HepG2 (cell line): ENCODE results near the gene B3GAT3. TPM values are rescaled to one million over a fixed set of nuclear protein-coding genes. Genes with fewer than 3 reads are reported as not detected.

Experiments used
- ARID4A ChIP-seq: sonication (generic); formaldehyde crosslinking; IDR thresholded peaks from 2 replicates; pipeline ENCODE4 v1.5.0; 2020; ENCODE audit warnings: mild to moderate bottlenecking, missing genetic modification reagents, borderline replicate concordance
- CCAR2 ChIP-seq: fragments of 200-400 bp; formaldehyde crosslinking; optimal IDR thresholded peaks from 2 replicates; pipeline ENCODE3; 2018; ENCODE audit warnings: low read depth, mild to moderate bottlenecking, low read length, moderate library complexity
- FOXO1 ChIP-seq: sonication (generic); formaldehyde crosslinking; IDR thresholded peaks from 2 replicates; pipeline ENCODE4 v1.4.0; 2020; ENCODE audit warnings: missing genetic modification reagents
- MLXIP ChIP-seq: sonication (generic); formaldehyde crosslinking; IDR thresholded peaks from 2 replicates; pipeline ENCODE4 v1.9.0; 2021; ENCODE audit warnings: missing genetic modification reagents, borderline replicate concordance
- NR2F1 ChIP-seq, 2 experiments: fragments of 450-650 bp in 1 of 2; formaldehyde crosslinking in 1 of 2; IDR thresholded peaks; 2 replicates each; pipeline versions ENCODE4 v1.5.0 to v1.6.1; 2016 to 2020; ENCODE audit warnings: mild to moderate bottlenecking in 1 of 2, missing compliant biosample characterization in 1 of 2, missing genetic modification reagents in 1 of 2, moderate library complexity in 1 of 2
- ONECUT2 ChIP-seq: sonication (generic); formaldehyde crosslinking; IDR thresholded peaks from 2 replicates; pipeline ENCODE4 v1.4.0; 2020; ENCODE audit warnings: missing genetic modification reagents
- PHF21A ChIP-seq: sonication (generic); formaldehyde crosslinking; IDR thresholded peaks from 2 replicates; pipeline ENCODE4 v1.5.0; 2020; ENCODE audit warnings: mild to moderate bottlenecking, missing genetic modification reagents
- SUZ12 ChIP-seq: fragments of 150-350 bp; IDR thresholded peaks from 2 replicates; pipeline ENCODE4 v1.6.1; 2014; ENCODE audit warnings: low read depth, low read length
- THRA ChIP-seq: sonication (generic); formaldehyde crosslinking; IDR thresholded peaks from 2 replicates; pipeline ENCODE4 v1.4.0; 2020; ENCODE audit warnings: missing genetic modification reagents, borderline replicate concordance
- ZBED4 ChIP-seq: sonication (generic); formaldehyde crosslinking; IDR thresholded peaks from 2 replicates; pipeline ENCODE4 v1.4.0; 2020; ENCODE audit warnings: missing genetic modification reagents, borderline replicate concordance
- ZFP36L1 ChIP-seq: sonication (generic); formaldehyde crosslinking; IDR thresholded peaks from 2 replicates; pipeline ENCODE4 v1.8.0; 2022; ENCODE audit warnings: mild to moderate bottlenecking, missing genetic modification reagents, moderate library complexity
- ZNF160 ChIP-seq: sonication (generic); formaldehyde crosslinking; IDR thresholded peaks from 2 replicates; pipeline ENCODE4 v1.8.0; 2022; ENCODE audit warnings: mild to moderate bottlenecking, inconsistent platforms, missing genetic modification reagents
- ZNF552 ChIP-seq: sonication (generic); formaldehyde crosslinking; IDR thresholded peaks from 2 replicates; pipeline ENCODE4 v1.9.0; 2022; ENCODE audit warnings: missing genetic modification reagents, mild to moderate bottlenecking, borderline replicate concordance
- ZNF773 ChIP-seq: sonication (generic); formaldehyde crosslinking; IDR thresholded peaks from 2 replicates; pipeline ENCODE4 v1.4.0; 2020; ENCODE audit warnings: missing genetic modification reagents, borderline replicate concordance
- ZNF788 ChIP-seq: sonication (generic); formaldehyde crosslinking; IDR thresholded peaks from 2 replicates; pipeline ENCODE4 v1.5.0; 2020; ENCODE audit warnings: mild to moderate bottlenecking, missing genetic modification reagents, borderline replicate concordance
- polyA plus RNA-seq, 8 experiments: library from polyadenylated mRNA; depleted of rRNA in 3 of 8; stranded (reverse) in 7 of 8; unstranded in 1 of 8; fragments of >200 nt; fragmentation: Illumina TruSeq in 4 of 8; extraction: Trizol in 4 of 8; gene quantifications; 2 replicates each; pipeline versions ENCODE4 v1.2.1 to v1.2.3, GENCODE V29; 2011 to 2016; ENCODE audit warnings: low read depth in 4 of 8, missing spikeins in 1 of 8, mixed read lengths in 1 of 8; ENCODE audit not compliant: insufficient read depth in 1 of 8
- total RNA-seq, 5 experiments: library from RNA; depleted of rRNA; stranded (reverse); fragments of >200 nt; fragmentation: Illumina TruSeq; extraction: Trizol; gene quantifications; 2 replicates each; pipeline ENCODE4 v1.2.3, GENCODE V29; 2016; ENCODE audit warnings: low read depth in 1 of 5

The B3GAT3 gene
- total and polyA plus RNA-seq, 2 of the 13 experiments (the other 11 are each of a cell fraction or from before 2014, with no cell fraction given): 21.3 to 26.1 TPM

- TF ChIP-seq ARID4A (CRISPR knock-in tag) (peak; percentile 65; the same call in 1 of the 2 replicates), MLXIP (CRISPR knock-in tag) (no peak), SUZ12 (no peak), ZNF773 (CRISPR knock-in tag) (0 out of 2 replicates have a peak, but pooled peaks have one; percentile 28), ZBED4 (no peak), ZNF788 (no peak), ZNF552 (CRISPR knock-in tag) (no peak), ZFP36L1 (CRISPR knock-in tag) (peak; percentile 26; the same call in 1 of the 2 replicates), ONECUT2 (CRISPR knock-in tag) (no peak), ZNF160 (CRISPR knock-in tag) (no peak; the same call in none of the 2 replicates), PHF21A (CRISPR knock-in tag) (no peak), NR2F1 (CRISPR knock-in tag; IDR thresholded peaks at IDR 0.05) (peak in 1 of 2 experiments; percentile 87; a peak in 3 of 4 replicates), FOXO1 (CRISPR knock-in tag) (peak; percentile 3; the same call in 1 of the 2 replicates), THRA (CRISPR knock-in tag) (no peak), CCAR2 (no peak)
Measured at GRCh38 chr11:62645946-62646824, 24.4 kb upstream of the B3GAT3 start, which contains the start of gene GANAB (continued).
